RWPE1 (cell line): ENCODE data around the gene TMEM240.
"Not testable (repeated sequence)": the region's sequence is repeated elsewhere in the genome, so short reads cannot be mapped to it uniquely, and the experiment has no call there.

ENCODE experiments used
- CTCF ChIA-PET: fragments of 350-600 bp; sonication (Branson Sonifier 250); formaldehyde crosslinking; extraction: SDS; loops from one replicate; lab custom pipeline; 2021; lab: Yijun Ruan, JAX
- POLR2A ChIA-PET: fragments of 400-600 bp; formaldehyde crosslinking; extraction: SDS; loops from one replicate; lab custom pipeline; 2020; ENCODE audit warnings: antibody characterized with exemption; ENCODE audit not compliant: low non-redundant PET; lab: Yijun Ruan, JAX
- DNase-seq: peaks from one replicate; pipeline ENCODE4 v3.0.0; 2012; ENCODE audit warnings: low spot score
- H3K27ac ChIP-seq: fragments of 450-650 bp; 2 replicates; pipeline ENCODE4 v1.5.1; 2017
- TF ChIP-seq, protein P1 (sequence below): fragments of 450-650 bp; conservative IDR thresholded peaks from 2 replicates; pipeline ENCODE4 v1.5.1; 2017; ENCODE audit warnings: low read depth, mild to moderate bottlenecking

Gene TMEM240

DNA sequence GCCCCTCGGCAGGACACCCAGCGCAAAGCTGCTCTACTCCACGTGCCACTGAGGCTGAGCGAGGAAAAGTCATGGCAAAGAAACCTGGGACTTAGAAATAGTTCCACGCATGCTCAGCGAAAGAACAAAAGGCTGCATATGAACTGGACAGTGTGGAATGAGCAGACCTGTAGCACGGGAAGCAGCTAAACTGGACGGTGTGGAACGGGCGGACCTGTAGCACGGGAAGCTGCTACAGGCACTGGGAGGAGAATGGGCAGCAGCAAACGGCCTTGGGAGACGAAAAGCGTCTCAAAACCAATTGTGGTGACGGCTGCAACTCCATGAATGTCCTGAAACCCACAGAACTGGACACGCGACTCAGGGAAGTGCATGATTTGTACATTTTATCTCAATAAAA lies 18.6 kb upstream of the TMEM240 start:
- CTCF ChIA-PET, result interaction anchor here (0.8 kb wide), 1 partner anchor 55 kb away, joined by 3 read pairs; no protein-coding TSS in a partner anchor
- POLR2A ChIA-PET, result no interaction called here
- TF ChIP-seq, protein P1, sequence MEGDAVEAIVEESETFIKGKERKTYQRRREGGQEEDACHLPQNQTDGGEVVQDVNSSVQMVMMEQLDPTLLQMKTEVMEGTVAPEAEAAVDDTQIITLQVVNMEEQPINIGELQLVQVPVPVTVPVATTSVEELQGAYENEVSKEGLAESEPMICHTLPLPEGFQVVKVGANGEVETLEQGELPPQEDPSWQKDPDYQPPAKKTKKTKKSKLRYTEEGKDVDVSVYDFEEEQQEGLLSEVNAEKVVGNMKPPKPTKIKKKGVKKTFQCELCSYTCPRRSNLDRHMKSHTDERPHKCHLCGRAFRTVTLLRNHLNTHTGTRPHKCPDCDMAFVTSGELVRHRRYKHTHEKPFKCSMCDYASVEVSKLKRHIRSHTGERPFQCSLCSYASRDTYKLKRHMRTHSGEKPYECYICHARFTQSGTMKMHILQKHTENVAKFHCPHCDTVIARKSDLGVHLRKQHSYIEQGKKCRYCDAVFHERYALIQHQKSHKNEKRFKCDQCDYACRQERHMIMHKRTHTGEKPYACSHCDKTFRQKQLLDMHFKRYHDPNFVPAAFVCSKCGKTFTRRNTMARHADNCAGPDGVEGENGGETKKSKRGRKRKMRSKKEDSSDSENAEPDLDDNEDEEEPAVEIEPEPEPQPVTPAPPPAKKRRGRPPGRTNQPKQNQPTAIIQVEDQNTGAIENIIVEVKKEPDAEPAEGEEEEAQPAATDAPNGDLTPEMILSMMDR, result no peak
- peak overlapping the region; percentile 41 for H3K27ac ChIP-seq
- no peak for DNase-seq

GRCh38 chr1:1558591-1558990 lies 18.2 kb upstream of the TMEM240 start:
- peak overlapping the region; percentile 41 for H3K27ac ChIP-seq
- ChIA-PET CTCF (interaction anchor here (0.8 kb wide), 1 partner anchor 56 kb away, joined by 3 read pairs; no protein-coding TSS in a partner anchor), POLR2A (interaction anchor here (0.7 kb wide), 1 partner anchor 12 kb away, joined by 3 read pairs; no protein-coding TSS in a partner anchor)
- TF ChIP-seq, protein P1, result no peak
- DNase-seq, result no peak

GRCh38 chr1:1557688-1558087 lies 17.3 kb upstream of the TMEM240 start:
- CTCF ChIA-PET, result interaction anchor here (0.7 kb wide), 1 partner anchor 12 kb away, joined by 4 read pairs; no protein-coding TSS in a partner anchor
- POLR2A ChIA-PET, result interaction anchor here (0.7 kb wide), 1 partner anchor 12 kb away, joined by 3 read pairs; no protein-coding TSS in a partner anchor

DNA sequence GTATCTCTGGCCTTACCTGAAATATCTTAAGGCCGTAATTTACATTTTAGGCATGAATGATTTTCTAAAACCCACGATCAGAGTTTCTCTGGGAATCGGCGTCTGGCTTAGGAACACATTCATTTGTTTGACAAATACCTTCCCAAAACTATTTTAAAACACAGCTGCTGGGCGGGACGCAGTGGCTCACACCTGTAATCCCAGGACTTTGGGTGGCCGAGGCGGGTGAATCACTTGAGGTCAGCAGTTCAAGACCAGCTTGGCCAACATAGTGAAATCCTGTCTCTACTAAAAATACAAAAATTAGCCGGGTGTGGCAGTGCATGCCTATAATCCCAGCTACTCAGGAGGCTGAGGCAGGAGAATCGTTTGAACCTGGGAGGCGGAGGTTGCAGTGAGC lies 16.5 kb upstream of the TMEM240 start:
- POLR2A ChIA-PET, CTCF ChIA-PET, DNase-seq: not testable (repeated sequence)
- peak overlapping the region; percentile 67 for H3K27ac ChIP-seq

More at GRCh38 chr1:1557688-1558087, 17.3 kb upstream of the TMEM240 start:
- not testable (repeated sequence) for DNase-seq
- peak overlapping the region; percentile 67 for H3K27ac ChIP-seq

DNA sequence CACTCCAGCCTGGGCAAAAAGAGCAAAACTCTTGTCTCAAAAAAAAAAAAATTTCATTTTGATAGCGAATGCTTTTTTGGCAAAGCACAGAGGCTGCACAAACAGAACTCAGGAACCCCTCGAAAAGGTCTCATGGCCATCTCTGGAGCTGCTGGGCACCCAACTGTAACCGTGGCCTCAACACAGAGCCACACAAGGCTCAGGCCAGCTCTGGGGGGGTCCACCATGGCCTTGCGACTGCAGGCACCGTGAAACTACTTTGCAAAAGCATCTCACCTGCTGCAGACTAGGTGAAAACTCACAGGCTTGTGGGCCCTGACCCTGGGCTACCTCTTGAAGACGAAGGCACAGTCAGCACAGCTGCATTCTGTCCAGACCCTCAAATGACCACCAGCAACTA lies 16.1 kb upstream of the TMEM240 start:
- TF ChIP-seq, protein P1, result no peak
- peak overlapping the region; percentile 67 for H3K27ac ChIP-seq
- ChIA-PET POLR2A (no interaction called here), CTCF (no interaction called here)
- no peak for DNase-seq

DNA sequence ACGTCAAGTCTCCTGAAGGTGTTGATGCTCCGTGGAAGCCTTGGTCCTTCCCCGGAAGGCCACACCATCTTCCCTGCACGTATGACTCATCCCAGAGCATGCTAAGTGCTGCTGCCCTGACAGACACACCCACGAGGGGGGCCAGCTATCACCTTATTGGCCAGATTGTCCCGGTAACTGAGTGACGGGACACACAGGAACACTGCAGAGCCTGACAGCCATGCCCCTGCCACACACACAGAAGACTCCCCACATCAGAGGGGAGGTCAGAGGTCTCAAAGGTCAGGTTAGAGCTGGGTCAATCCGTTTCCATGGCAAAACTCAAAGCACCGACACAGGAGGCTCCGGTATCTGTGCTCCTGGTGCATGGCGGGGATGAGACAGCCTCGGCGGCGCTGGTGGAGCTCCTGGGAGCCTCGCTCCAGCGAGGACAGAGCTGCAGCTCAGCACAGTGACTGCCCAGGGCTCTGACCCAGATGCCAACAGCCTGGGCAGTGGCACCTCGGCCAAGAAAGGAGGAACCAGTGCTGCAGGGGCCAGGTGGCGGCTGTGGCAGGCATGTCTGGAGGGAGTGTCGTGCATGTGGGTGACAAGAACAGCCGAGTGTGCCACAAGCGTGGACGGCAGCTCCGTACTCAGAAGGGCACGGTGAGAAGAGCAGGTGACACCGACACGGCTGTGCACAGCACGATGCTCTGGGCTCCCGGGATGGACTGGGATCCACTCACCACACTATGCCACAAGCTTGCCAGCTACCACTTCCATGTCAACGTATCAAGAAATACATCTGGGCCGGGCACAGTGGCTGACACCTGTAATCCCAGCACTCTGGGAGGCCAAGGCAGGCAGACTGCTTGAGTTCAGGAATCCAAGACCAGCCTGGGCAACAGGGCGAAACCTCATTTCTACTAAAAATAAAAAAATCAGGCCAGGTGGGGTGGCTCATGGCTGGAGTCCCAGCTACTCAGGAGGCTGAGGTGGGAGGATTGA lies 14.8 kb upstream of the TMEM240 start:
- TF ChIP-seq, protein P1, result no peak
- peak overlapping the region; percentile 67 for H3K27ac ChIP-seq
- CTCF ChIA-PET, result interaction anchor here (0.5 kb wide), 1 partner anchor 114 kb away, joined by 3 read pairs; no protein-coding TSS in a partner anchor
- POLR2A ChIA-PET, result interaction anchor here (0.6 kb wide), 1 partner anchor 571 kb away, joined by 3 read pairs; no protein-coding TSS in a partner anchor
- DNase-seq, result peak; percentile 71

DNA sequence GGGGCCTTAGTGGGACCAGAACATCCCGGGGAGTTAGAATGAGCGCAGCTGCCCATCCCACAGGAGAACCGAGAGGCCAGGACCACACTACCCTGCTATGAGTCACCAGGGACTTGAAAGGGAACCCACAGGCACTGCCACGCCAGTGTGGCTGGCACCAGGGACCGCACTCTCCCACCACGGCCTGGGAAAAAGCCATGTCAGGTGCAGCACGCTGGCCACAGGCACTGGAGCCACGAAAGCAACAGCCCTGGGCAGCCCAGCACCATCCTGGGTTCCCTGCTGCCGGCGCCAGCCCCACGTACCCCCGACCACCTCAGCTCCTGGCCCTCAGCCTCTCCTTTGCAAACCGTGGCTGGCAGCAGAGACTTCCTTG lies 14.1 kb upstream of the TMEM240 start:
- TF ChIP-seq, protein P1, result no peak
- H3K27ac ChIP-seq, result peak overlapping the region; percentile 67
- ChIA-PET POLR2A (no interaction called here), CTCF (no interaction called here)
- no peak for DNase-seq
